GF-D8 (cell line): ENCODE data around the gene MYCN.

ENCODE experiments used
- DNase-seq: peaks from one replicate; lab custom pipeline; 2025; lab: John Stamatoyannopoulos, UW

The MYCN gene

DNA sequence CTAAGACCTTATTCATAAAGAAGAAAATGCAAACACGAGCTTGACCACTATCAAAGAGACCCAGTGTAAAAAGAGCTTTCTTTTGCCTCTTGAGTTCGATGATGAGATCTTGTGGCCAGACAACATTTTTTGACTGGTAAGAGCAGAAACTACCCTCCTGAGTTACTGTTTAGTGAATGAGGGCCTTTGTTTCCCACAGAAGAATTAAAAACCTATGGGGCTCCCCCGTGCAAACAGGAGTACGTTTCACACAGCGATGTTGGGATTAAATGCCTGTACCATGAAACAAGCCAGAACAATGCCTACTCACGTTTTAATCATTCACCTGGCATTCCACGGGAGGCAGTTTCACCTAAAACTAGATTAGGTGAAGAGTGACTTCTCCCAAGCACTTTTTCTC lies 36.0 kb downstream of the MYCN start:
- DNase-seq = no peak

DNA sequence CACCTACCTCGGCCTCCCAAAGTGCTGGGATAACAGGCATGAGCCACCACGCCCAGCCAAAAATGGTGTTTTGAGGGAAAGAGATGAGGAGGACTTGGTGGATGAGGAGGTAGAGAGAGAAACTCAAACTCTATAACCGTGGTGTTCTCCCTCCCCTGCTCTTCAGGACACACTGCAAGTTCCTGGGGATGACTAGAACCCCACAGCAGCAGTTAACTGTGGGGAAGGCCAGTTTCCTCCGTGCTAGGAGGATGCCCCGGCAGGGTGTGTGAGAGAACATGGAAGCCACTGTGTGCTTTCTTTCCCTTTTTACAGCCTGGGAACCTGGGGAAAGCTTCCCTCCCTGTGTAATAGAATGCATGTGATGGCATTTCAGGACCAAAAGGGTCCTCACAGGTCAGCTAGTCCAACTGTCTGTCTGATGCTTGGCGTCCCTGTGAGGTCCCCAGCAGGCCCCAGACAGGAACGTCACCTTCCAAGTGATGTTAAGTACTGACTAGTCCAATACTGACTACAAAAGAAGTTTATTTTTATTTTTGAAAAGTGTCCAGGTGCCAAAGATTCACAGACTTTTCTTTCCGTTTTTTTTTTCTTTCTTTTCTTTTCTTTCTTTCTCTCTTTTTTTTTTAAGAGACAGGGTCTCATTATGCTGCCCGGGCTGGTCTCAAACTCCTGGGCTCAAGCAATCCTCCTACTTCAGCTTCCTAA lies 38.9 kb downstream of the MYCN start:
- DNase-seq = no peak

DNA sequence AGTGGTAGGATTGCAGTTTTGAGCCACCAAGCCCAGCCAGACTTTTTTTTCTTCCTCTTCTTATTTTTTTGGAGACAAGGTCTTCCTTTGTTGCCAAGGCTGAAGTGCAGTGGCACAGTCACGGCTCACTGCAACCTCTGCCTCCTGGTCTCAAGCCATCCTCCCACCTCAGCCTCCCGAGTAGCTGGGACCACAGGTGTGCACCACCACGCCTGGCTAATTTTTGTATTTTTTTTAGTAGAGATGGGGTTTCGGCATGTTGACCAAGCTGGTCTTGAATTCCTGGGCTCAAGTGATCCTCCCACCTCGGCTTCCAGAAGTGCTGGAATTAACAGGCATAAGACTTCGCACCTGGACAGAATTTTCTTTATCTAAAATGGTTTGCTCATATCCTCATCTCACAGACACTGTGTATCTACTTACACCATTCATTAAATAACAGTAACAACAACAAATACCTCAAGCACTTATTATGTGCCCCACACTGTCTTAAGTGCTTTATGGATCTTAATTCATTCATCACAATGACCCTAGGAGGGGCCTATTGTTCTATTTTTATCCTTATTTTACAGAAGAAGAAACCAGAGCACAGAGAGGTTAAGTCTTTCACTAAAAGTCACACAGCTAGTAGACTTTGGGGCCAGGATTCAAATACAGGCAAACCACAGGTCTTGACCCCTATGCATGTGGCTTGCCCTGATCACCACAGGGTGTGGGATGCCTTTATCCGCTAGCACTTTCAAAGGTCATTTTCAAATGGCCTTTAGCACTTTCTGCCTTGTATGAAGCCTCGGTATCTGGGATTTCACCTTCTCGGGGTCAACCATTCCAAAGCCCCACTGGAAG lies 39.6 kb downstream of the MYCN start:
- DNase-seq = no peak

DNA sequence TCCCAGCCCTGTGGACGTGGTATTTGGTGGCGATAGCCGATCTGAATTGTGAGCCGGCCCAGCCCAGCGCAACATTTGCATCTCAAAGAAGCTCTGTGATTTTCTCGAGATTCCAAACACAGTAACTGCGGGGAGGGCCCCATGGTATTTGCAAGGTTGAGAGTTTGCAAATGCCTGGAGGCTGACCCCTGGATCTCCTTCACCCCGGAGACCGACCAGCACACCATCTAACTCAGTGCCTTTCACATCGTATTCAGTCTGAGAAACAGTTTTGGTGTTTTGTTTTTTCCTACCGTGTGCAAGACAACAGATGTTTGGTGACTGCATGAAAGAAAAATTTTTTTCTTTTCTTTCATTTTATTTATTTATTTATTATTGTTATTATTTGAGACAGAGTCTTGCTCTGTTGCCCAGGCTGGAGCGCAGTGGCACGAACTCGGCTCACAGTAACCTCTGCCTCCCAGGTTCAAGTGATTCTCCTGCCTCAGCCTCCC lies 40.3 kb downstream of the MYCN start:
- no peak for DNase-seq

DNA sequence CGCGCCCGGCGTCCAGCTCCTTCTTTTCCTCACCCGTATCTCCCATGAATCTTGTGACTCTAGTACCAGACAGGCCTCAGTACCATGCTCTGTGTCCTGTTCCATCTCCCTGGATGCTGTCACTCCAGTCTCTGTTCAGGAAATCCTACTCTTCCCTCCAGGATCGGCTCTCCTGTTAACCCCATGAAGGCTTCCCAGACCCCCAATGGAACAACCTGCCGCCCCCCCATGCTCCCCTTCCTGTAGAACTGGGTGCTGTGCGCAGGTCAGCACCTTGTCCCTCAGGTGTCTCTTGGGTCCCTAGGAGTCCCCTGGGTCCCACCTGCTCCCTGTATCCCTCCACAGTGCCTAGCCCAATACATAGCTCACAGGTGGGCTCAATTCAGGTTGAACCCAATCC lies 41.3 kb downstream of the MYCN start:
- DNase-seq = no peak

DNA sequence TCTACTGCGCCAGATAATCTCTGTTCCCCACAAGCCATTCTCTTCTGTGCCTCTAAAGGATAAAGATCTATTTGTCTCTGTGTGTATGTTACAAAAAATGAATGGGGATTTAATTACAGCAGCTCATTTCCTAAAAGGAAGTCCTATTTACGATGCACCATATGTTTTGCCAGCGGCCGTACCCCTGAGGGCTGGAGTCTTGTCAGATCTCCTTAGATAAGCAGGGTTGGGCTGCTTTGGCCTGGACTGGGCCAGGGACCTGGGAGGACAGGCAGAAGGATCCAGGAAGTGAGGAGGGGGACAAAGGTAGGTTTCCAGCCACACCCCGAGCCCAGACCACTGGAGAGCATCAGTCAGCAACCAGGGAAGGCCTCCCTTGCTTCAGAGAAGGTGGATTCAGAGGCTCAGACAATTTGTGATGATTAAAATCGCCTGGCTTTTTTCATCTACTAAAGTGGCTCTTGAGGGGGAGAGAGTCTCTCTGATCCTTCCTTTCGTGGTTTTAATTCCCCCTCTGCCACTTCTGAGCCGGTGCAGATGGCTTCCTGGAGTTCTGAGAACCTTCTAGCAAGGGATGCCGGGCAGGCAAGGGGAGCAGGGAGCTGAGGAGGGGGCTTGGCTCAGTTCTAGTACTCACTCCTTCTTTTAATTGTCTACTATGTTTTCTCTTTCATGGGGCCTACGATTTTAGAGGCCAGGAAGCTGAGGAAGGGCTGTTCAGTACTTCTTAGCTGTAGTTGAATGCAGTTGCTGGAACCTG lies 42.1 kb downstream of the MYCN start:
- DNase-seq = no peak

DNA sequence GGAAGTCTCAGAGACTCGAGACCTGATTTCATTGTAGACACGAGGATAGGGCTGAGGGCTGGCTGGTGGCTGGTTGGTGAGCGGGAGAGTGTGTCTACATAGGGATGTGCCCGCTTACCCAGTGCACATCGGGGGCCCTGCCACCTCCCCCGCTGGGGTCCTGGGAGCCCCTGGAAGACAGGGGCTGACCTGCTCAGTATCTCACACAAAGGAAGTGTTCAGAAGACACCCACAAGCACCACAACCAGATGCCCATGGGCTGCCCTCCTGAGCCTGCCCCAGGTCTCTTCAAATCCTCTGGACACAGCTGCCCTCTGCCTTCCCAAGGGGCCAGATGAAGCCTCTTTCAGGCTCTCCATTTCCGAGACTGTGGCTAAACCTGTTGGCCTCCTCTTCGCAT lies 43.1 kb downstream of the MYCN start:
- no peak for DNase-seq

DNA sequence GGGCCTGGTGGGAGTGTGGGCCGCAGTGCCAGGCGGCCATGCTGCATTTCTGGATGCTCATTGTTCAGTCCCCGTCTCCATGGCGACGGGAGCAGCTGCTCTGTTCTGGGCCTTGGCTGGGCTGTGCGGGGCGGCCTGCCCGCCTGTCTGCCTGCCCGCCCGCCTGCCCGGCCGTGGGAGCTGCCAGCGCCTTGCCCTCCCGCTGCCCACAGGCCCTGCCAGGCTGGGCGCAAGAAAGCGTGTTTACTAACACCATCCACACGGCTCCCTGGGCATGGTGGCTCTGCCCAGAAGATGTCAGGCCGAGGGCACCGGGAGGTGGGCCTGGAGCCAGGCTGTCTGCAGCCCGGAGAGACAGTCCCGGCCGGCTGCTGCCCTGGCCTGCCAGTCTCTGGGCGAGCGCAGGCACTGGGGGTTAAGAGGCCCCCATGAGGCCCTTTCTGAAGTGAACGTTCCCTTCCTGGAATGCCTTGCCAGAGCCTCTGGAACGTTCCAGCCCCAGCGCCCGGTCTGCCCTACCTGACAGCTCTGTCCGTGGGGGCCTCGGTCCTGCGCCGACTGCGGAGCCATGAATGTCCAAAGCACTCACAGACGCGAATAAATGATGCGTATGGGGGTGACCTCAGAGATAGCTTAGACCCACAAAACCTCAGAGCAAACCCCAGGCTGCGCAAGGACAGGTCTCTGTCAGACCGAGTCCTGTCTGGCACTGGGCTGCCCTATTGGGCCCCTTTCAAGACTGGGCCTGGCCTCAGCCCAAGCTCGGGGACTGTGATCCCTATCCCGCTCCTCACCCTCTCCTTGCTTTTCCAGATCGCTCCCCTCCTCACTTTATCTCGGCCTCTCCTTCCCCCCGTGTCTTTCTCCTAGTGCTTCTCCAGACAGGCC lies 44.3 kb downstream of the MYCN start:
- DNase-seq = no peak

DNA sequence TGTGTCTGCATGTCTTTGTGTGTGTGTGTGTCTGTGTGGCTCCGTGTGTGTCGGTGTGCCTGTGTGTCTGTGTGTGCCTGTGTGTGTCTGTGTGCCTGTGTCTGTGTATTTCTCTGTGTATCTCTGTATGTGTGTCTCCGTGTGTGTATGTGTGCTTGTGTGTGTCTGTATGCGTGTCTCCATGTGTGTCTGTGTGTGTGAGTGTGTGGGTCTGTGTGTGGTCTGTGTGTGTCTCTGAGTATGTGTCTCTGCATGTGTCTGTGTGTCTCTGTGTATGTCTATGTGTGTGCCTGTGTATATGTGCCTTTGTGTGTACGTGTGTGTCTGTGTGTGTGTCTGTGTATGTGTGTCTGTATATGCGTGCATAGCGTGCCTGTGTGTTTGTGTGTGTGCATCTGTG lies 45.2 kb downstream of the MYCN start:
- no peak for DNase-seq

DNA sequence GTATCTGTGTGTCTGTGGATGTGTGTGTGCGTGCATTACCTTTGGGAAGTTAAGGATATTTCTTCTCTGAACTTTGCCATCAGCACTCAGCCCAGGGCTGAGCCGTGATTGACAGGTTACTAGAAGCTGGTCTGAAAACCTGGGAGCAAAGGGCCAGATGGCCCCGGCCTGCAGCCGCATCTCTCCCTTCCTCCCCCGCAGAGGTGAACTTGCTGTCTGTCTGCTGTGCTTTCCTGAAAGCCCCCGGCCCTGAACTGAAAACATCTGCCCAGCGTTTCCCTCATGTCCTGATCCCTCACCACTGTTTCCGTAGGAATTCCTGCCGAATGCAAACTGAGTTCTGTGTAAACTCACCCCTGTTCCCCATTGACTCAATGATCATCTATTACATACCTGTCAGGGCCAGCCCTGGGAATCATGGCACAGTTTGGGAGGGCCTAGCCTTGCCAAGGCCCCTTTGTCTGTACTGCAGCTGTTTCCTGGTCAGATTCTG lies 45.8 kb downstream of the MYCN start:
- DNase-seq = no peak

DNA sequence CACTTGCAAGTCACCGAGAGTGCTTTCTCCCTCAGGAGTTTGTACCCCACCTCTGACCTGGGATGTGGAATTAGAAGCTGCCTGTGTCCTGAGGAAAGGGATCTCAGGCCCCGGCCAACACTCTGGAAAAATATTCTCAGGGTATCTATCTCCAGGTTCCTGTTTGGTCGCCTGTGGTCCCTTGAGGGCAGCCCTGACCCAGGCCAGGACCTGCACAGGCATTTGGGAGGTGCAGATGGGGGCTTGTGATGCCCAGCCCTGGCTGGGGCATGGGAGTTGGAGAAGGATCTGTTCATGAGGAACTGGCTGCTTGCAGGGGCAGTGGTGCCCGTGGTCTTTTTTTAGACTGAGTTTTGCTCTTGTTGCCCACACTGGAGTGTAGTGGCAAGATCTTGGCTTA lies 46.3 kb downstream of the MYCN start:
- no peak for DNase-seq

DNA sequence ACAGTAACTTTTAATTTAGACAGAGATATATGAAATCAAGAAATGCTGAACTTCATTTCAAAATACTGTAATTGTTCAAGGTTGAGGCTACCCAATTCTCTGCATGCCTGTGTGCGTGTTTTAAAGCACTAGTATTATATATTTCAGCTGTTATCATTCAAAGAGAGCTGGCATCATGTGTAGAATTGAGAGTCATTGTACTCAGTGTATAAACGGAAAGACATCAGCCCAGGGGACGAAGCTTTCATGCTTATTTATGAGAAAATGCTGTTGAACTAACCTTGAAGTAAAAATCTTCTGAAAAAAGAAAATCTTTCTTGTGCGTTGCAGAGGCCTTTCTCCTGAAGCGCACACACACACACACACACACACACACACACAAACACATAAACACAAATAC lies 48.4 kb downstream of the MYCN start:
- no peak for DNase-seq

DNA sequence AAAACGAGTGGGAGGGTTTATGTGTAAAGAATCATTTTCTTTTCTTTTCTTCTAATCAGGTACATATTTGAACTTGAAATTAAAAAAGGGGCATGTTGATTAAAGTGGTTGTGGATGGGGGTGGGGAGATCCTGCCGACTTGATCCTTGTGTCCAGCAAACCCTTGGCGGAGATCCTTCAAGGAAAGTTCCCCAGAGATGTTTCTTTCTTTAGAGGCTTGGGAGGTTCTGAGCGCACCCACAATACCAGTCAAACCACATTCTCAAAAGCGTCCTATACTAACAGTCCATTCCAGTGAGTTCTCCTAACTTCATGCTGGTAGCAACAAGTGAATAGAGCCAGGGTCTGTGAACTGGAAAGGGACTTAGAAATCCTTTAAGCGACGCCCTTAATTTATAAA lies 49.2 kb downstream of the MYCN start:
- DNase-seq = no peak

DNA sequence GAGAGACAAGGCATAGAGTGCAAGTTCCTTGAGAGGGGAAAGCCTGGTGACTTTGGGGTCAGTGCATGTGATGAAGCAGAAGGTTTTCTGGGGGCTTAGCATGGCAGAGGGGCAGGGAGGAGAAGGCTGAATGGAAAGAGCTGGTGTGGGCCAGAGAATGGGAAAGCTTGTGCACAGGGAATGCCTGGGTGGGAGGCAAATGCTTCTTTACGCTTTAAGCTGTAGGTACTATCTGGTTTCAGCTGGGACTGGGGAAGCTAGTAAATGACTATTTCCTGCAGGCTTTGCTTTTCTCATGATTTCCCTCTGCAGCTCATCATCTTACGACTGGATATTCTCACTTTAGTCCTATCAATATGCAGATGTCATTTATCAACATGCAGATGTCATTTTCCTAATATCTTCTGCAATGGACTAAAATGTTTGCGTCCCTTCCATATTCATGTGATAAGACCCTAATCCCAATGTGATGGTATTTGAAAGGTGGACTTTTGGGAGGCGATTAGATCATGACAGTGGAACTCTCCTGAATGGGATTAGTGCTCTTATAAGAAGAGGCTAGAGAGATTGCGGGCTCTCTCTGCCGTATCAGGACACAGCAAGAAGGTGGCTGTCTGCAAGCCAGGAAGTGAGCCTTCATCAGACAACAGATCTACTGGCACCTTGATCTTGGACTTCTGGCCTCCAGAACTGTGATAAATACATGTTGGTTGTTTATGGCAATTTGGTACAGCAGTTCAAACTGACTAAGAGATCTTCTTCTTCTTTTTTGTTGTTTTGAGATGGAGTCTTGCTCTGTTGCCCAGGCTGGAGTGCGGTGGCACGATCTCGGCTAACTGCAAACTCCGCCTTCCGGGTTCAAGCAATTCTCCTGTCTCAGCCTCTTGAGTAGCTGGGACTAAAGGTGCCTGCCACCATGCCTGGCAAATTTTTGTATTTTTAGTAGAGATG lies 50.1 kb downstream of the MYCN start:
- no peak for DNase-seq

DNA sequence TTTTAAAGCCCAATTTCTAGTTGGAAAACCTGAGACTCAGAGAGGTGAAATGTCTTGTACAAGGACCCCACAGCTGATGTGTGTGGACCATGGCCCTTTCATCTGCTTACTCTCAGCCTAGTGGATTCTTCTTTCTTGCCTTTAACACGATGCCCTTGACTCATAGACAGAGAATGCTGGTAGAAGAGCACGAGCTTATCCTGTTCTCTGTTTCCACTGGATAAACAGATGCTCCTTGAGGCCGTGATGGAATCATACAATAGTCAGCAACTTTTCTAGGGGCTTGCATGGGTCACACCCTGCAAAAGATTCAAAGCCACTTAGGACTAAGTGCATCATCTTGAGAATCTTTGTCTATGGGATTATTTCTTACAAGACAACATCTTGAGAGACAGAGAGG lies 50.9 kb downstream of the MYCN start:
- no peak for DNase-seq

DNA sequence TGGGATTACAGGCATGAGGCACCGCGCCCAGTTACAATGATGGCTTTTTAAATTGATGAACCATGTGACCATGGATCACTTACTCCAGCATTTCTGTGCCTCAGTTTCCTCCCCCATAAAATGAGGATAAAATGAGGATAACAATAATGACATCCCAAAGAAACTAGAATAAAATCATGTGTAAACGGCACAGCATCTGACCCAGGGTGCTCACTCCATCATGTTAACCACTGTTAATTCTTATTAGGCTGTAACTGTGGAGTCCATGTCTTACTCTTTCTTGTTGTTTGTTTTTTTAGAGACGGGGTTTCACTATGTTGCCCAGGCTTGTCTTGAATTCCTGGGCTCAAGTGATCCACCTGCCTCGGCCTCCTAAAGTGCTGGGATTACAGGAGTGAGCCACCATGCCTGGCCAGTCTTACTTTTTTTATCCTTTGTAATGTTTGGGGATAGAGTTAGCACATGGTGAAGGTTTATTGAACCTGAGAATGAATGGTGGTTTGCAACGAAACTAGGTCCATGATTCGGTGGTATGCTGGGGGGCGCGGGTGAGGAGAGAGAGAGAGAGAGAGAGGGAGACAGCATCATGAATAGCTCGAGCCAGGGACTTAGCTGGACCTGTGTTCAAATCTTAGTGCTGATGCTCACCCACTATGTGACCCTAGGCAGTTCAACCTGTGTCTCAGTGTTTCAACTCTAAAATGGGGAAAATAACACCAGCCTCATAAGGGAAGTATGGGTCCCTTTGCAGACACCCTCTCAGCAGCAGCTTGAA lies 52.3 kb downstream of the MYCN start:
- no peak for DNase-seq

DNA sequence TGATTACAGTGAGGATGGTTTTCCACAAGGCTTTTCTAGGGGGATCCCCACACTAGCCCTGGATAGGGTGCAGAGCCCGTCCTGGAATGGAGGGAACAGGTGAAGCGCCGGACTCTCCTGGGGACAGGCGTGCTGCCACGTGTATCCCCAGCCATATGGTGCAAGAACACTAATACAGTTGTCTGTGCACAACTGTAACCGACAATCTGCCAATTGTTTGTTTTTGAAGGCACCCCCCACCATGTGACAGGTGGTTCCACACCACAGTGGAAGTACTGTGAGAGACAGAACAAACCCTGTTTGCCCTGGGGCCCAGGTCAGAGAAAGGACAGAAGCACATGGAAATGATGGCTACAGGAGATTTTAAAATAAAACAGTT lies 52.9 kb downstream of the MYCN start:
- DNase-seq = no peak

DNA sequence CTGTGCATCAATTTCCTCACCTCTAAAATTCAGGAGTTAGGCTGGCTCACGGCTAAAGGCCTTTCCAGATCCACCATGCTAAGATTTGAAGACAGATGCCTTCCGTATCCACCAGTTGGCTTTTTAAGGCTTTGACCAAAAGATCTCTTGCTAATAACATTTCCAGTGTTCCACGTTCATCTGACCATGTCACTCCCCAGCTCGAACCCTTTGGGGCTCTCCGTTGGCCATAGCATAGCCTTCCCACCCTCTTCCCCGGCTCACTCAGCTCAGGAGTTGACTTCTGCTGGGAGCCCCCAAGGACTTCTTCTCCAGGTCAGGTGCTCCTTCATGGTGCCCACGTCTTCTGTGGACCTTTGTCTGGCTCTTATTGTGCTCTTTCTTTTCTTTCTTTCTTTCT lies 53.3 kb downstream of the MYCN start:
- DNase-seq = no peak

DNA sequence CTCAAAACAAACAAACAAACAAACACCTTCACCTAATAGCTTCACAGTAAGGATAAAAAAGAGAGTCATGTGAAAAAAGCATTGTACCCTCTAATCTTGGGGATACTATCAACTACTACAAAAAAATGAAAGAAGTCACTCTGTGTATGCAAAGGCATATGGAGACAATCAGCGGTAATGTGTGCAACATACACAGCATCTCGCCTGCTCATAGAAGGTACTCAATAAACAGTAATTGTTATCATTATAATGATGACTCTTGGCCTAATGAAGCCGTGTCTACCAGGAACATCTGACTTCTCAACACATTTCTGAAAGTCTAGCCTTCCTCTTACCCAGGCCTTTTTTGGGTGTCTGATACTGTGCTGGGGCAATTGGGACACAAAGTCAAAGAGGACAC lies 55.3 kb downstream of the MYCN start:
- DNase-seq = no peak
